GM21717 (cell line): Measurements from ENCODE around the gene SOHLH2.

Experiments
- ATAC-seq: cut with Tn5 transposase; IDR thresholded peaks from one replicate; pipeline ENCODE4 v1.9.1; 2021; ENCODE audit warnings: mild to moderate bottlenecking, moderate library complexity; ENCODE audit not compliant: unreplicated experiment

Gene SOHLH2

GRCh38 chr13:36132376-36132775 is 82.0 kb downstream of the SOHLH2 start:
- ATAC-seq: no peak

- no peak for ATAC-seq
Observed at GRCh38 chr13:36131931-36132297, 82.4 kb downstream of the SOHLH2 start.

DNA sequence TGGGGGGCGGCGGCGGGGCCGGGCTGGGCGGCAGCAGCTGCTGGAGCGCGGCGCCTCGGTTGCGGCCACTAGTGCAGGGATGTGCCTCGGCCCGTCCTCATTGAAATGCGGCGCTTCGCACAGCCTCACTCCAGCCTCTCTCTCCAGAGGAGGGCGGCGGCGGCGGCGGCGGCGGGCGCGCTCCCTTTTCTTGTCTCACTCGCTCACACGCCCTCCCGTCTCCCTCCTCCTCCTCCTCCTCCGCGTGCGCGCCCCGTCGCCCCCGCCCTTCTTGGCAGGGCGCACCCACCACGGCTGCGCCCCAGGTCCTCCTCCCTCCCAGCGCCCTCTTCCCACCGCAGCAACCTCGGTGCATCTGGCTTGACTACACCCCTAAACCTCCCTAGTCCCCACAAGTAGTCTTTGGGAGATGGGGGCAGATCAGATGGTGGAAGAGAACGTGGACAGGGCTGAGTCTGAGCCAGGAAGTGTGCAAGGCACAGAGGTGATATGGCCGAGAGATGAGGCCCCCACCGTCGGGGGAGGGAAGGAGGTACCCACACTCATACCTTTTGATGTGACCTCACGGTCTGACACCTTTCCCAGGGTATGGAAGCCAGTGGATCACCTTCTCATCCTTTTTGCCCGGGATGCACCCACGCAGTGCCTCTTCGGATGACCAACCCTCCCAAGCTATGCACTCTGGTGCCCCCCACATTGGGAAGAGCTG is 83.0 kb downstream of the SOHLH2 start, which contains the start of gene DCLK1:
Gene DCLK1, minus strand, starts transcription at position 161 of the 709 bp plus-strand sequence.
- ATAC-seq: no peak

- ATAC-seq: no peak
Observed at GRCh38 chr13:36130552-36131221, 83.7 kb downstream of the SOHLH2 start.

- ATAC-seq: no peak
Observed at GRCh38 chr13:36130193-36130551, 84.2 kb downstream of the SOHLH2 start.

DNA sequence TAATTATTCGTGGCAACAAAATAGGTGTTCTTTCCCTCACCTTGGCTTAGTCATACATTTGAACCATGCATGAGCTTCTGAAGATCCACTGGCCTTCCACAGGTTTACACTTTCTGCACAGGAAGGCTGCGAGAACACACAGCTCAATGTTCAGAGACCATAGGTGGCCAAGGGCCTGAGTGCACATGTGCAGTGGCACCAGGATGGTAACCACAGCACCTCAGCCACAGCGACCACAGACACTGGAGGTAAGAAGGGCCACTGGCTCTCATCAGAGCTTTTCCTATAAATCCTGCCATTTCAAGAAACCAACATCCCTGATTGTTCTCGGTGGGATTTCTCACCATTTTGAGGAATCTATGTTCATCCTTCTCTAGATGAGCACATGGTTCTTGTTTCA is 84.8 kb downstream of the SOHLH2 start:
- no peak for ATAC-seq

DNA sequence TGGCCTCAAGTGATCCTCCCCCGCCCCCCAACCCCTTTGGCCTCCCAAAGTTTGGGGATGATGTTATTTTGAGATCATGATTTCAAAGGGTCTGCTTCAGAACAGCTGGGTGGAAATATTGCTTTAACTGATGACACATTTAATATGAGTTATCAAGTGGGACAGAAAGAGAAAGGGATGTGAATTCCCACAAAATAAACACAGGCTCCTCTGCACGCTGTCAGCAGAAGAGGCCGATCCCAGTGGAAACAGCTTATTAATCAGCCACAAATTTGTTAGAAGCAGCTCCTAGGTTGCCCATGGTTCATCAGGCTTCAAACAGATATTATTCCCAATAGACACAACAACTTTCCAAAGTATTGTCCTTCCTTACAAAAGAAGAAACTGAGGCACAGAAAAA is 87.9 kb downstream of the SOHLH2 start:
- ATAC-seq: no peak

DNA sequence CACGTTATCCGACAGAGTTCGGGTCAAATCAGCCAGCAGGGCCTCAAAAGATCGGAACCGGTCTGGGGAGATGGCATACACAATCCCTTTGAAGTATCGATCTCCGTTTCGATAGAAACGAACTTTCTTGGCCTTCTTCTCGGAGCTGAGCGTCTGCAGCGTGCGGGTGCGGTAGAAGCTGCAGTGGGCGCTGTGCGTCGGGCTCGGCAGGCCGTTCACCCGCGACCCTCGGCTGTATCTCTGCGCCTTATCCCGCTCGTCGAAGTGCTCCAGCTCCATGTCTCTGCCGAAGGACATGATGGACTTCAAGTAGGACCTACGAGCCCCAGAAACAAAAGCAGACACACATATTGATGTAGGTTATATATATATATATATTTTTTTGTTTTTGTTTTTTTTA is 88.5 kb downstream of the SOHLH2 start:
- no peak for ATAC-seq

- ATAC-seq: no peak
Observed at GRCh38 chr13:36124236-36124822, 90.0 kb downstream of the SOHLH2 start.
